Activated CD4-positive, alpha-beta T cell treated with anti-CD3 and anti-CD28 coated beads for 24 hours (primary cell): Measurements from ENCODE around the gene LEO1.
"Not testable (repeated sequence)": the region's sequence is repeated elsewhere in the genome, so short reads cannot be mapped to it uniquely, and the experiment has no call there.

ENCODE experiments used
- DNase-seq, 2 donors: peaks; one replicate each; pipeline ENCODE4 v3.0.0-alpha.2; 2020; ENCODE audit warnings: low read depth in 2 of 2

The LEO1 gene

DNA sequence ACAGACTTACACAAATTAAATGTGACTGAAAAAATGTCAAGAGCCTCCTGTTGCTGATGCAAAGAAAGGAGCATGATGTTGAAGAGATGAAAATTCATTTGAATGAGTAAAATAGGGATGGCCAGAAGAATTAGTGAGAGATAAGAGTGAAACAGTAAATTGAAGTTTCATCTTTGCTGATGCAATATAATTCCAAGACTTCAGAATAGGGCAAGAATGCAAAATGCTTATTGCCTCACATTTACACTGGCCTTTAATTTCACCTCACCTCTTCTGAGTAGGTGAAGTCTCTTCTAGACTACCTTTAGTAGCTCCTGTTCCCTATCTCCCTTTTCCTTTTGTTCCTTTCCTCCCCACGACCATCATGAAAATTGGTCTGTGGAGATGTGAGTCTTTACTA lies 32.1 kb upstream of the LEO1 start:
- DNase-seq, result no peak

DNA sequence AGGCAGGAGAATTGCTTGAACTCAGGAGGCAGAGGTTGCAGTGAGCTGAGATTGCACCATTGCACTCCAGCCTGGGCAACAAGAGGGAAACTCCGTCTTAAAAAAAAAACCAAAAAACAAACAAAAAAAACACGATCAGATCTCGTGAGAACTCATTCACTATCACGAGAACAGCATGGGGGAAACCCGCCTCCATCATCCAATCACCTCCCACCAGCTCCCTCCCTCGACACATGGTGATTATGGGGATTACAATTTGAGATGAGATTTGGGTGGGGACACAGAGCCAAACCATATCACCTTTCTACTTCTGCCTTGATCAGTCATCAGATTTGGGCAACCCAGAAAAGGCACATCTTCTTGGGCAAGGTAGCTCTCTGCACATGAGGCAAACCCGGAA lies 31.5 kb upstream of the LEO1 start:
- DNase-seq, result not testable (repeated sequence)

DNA sequence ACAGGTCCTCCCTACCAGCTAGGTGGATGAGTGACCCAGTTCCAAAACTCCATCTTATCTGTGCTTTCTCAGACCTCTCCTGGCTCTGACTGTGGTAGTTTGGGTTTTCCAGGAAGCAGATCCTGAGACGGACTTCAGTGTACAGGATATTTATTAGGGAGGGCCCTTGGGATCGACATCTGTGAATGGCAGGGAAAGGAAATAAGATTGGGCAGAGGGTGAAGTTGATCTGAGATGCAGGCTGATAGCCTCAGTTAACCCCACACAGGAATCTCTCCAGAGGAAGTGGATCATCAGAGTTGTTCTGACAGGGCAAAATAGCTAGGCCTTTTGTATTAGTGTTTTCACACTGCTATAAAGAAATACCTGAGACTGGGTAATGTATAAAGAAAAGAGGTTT lies 30.8 kb upstream of the LEO1 start:
- DNase-seq, result no peak

DNA sequence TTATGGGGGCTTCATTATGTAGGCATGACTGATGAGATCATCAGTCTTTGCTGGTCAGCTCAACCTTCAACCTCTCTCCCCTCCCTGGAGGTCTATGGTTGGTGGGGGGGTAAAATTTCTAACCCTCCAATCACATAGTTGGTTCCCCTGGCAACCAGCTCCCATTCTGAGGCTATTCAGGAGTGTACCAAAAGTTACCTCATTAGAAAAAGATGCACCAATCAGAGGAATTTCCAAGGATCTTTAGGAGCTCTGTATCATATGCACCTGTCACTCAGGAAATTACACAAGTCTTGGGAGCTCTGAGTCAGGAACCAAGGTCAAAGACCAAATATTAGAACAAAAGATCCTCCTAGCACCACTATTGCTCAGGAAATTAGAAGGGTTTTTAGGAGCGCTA lies 21.4 kb upstream of the LEO1 start:
- DNase-seq, result no peak

DNA sequence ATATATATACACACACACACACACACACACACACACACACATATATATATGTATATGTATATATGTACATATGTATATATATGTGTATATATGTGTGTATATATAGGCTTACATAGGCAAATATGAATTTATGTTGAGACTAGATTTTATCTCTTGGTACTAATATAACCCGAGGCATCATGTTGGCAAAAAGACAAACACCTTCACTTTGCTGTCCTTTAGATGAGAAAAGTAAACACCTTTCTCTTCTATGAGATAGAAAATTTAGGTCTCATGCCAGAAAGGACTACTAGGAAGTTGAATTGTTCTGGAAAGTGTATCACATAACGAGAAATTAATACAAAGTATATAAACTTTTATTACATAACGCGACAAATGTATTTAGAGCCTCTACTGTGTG lies 19.6 kb upstream of the LEO1 start:
- no peak for DNase-seq

DNA sequence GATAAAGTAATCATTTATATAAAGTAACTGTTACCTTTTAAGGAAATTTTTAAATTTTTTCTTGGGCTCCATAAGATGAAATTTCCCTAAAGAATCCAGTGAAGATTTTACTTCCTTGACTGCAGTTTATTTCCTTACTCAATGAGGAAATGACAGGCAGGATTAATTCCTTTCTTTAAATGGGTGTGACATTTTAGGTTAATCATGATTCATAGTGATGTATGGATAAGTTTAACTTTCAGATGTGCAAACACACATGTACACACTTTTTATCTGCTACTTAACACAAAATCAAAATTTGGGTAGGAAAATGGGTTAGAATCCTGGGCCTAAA lies 11.2 kb upstream of the LEO1 start:
- DNase-seq, result no peak

DNA sequence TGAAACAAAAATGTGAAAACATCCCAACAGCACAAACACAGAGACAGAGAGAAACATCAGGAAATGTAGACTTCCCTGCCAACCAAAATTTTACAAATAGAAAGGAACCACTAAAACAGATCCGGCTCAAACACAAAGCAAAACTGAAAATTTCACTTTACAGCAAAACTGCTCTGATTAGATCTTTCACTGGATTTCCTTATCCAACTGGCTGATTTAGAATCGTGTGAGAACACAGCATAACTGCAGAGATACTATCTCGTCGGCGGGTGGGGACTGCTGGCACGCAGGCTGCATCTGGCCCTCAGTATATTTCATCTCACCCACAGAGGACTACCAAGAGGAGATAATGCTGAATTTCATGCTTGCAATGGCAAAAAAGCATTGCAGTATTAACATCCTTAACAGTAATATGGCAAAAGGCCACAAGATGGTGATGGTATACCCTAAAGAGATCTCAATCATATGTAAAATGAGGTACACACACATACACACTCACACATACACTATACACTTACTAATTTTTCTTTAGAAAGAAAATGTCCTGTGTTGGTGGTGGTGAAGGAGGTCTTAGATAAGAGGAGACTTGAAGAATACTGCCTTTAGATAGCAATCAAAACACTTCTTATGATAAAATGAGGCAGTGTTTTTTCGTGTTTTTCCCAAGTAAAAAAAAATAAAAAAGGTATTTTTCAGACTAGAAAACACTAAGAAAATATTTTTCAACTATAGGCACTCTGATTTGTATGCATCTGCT lies 10.6 kb upstream of the LEO1 start:
- peak; percentile 11 to 28 for DNase-seq

DNA sequence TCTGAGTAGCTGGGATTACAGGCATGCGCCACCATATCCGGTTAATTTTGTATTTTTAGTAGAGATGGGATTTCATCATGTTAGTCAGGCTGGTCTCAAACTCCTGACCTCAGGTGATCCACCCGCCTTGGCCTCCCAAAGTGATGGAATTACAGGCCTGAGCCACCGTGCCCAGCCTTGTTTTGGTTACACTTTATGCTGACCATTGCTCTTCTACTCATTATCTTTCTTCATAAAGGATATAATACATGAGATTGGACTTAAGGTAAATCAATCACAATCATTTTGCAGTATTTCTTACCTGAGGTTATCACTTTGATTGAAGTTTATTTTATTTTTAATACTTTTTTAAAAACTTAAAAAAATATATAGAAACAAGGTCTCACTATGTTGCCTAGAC lies 2.2 kb upstream of the LEO1 start:
- DNase-seq, result no peak

DNA sequence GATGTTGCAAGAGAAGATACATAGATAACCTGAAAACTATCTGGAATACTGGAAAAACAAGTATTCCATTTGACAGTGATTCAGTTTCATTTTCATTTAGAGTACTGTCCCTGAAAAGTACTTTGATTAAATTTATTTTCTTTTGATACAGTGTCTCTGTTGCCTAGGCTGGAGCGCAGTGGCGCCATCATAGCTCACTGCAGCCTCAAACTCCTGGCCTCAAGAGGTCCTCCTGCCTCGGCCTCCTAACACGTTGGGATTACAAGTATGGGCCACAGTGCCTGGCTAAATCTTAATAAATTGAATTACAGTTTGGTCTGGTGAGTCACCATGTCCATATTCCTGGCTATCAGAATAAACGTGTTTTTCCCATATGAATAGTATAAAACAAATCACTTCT lies 1.6 kb upstream of the LEO1 start:
- DNase-seq, result no peak

DNA sequence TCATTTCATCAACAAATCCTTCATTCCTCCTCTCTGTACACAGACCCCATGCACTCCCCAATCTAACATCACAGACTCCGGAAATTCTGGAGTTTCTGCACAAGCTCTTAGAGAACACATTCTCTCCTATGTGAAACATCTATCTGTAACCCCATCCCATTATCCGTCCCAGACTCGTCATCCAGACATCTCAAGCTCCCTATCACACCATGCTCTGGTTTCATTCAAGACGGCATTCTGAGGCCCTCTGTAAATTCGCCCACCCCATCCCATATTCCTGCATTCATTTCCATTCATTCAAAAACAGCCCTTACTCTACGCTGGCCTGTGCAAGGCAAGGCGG lies 575 bp downstream of the LEO1 start:
- no peak for DNase-seq

DNA sequence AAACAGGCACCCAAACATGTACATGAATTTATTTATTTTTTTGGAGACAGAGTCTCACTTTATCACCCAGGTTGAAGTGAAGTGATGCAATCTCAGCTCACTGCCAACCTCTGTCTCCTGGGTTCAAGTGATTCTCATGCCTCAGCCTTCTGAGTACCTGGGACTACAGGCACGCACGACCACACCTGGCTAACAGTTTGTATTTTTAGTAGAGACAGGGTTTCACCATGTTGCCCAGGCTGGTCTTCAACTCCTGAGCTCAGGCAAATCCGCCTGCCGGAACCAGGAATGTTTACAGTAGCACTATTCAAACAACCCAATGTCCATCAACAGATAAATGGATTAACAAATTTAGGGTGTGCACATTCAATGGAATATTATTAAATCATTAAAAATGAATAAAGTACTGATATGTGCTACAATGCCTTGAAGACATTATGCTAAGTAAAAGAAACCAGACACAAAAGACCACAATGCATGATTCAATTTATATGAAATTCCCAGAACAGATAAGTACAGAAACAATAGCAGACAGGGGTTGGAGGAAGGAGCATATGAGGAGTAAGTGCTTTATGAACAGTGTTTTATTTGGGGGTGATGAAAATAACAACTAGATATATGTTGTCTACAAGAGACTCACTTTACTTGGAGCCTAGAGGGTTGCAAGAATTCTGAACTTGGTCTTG lies 1.3 kb downstream of the LEO1 start:
- DNase-seq, result no peak

DNA sequence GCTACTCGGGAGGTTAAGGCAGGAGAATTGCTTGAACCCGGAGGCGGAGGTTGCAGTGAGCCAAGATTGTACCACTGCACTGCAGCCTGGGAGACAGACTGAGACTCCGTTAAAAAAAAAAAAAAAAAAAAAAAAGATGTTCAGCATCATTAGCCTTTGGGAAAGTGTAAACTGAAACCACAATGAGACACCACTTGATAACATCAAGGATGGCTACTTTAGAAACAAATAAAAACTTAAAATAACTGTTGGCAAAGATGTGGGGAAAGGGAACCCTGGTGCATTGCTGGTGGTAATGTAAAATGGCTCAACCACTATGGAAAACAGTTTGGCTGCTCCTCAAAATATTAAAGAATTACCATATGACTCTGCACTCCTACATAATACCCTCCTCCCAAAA lies 1.9 kb downstream of the LEO1 start:
- DNase-seq, result no peak

DNA sequence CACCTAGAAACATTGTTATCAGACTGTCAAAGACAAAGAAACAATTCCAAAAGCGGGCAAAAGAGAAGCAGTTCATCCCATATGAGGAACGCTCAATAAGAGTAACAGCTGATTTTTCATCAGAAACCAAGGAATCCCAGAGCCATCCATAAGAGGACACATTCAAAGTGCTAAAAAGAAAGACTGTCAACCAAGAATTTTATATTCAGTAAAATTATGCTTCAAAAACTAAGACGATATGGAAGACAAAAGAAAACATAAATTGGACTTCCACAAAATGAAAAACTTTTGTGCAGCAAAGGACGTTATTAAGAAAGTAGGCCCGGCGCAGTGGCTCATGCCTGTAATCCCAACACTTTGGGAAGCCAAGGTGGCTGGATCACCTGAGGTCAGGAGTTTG lies 4.0 kb downstream of the LEO1 start:
- DNase-seq, result no peak

DNA sequence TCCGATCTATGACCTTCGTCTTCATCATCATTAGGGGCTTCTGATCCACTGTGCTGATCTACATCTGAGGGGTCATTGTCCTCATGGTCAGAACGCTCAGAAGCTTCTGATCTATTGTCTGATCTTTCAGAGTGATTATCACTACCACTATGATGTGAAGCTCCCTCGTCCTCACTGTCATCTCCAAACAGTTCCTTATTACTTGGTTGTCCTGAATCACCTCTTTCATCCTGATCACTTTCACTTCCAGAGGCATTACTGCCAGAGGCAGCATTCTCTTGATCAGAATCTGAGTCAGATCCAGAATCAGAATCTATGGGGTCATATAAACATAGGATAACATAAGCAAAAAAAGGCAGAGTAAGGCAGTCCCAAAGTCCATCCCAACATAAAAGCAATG lies 5.4 kb downstream of the LEO1 start:
- no peak for DNase-seq

DNA sequence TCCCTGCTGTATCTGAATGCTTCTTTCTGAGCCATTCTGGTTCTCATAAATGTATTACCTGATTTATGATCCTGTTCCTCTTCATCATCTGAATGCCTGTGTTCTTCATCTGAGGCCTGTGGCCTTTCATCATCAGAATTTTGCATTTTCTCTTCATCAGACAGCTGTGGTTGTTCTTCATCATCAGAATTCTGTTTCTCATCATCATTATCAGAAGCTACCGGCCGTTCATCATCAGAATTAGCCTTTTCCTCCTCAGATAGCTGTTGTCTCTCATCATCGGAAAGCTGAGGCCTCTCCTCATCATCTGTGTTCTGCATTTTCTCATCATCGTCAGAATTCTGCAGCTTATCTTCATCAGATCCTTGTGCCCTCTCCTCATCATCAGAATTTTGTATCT lies 5.9 kb downstream of the LEO1 start:
- DNase-seq, result no peak

DNA sequence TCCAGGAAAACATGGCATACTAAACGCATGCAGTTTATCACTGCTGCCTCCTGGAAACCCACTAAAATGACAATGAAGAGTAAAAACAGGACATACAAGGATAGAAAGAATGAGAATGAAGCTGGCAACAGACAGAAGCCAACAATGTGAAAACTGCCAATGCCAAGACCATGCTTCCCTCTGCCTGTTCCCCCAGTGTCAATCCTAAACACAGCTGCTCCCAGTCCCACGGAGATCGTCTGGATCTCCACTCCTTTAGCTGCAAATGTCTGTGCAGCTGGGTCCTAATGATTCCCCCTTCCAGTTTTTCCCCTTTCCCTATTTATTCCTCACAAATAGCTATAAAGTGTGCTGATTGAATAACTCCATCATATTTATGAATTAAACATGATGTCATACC lies 16.1 kb downstream of the LEO1 start:
- no peak for DNase-seq

DNA sequence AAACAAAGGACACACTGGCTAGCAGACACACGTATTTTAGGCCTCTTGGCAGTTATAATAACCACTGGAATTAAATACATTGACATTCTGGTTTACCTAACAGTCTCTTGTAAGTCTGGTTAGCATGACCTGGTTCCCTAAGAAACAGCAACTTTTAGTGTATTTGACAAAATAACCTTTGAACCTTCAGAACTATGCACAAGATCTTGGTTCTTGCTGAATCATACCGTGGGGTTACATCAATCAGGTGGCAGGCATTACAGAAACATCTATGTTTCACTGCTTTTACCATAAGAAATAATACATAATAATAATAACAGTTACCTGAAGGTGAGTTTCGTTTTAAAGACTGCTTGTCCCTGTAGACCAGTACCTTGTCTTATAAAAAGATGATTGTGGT lies 18.8 kb downstream of the LEO1 start:
- DNase-seq, result no peak

DNA sequence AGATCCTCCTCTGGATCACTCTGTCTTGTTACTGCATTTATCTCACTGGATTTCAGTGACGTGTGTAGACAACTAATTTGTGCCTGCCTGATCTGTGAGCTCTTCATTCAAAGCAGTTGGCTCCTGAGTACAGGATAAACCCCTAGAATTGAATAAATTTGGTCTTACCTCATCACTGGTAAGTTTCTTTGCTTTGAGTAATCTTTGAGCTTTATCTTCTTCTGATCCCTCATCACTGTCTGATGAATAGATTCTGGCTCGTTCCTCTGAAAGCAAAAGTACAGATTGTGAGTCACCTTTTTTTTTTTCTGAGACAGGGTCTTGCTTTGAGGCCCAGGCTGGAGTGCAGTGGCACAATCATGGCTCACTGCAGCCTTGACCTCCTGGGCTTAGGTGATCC lies 24.5 kb downstream of the LEO1 start:
- DNase-seq, result no peak

DNA sequence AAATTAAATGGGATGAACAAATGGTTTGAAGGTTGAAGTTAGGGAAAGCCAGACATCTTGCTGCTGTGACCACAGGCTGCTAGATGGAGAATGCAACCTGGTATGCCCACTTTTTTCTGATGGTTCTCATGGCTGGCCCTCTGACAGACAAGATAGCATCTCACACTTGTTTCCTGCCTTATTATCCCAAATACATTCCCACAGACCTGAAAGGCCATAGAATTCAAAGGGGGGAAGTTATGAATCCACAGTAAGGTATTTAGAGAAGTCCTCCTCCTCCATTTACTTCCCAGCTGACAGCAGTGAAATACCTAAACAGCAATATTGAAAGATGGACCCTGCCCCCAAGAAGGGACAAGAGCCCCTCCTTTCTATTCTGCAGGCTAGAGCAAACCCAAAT lies 32.4 kb downstream of the LEO1 start:
- no peak for DNase-seq

DNA sequence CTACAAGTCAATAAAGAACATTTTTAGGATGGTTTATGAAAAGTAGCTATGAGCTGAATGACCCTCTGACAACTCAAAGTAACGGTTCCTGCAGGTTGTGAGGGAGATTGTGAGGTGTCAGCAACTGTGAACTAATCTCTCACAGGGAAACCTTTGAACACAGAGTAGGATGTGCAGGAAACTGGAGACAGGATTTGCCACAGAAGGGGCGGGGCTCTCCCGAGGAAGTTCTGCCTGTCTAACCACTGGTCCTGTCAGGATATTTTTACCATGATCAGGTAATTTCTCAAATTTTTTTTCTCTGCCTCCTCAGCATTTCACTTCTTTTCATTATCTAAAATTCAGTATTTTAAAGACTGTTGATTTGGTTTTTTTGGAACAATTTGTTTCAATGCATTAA lies 33.3 kb downstream of the LEO1 start:
- DNase-seq, result no peak

DNA sequence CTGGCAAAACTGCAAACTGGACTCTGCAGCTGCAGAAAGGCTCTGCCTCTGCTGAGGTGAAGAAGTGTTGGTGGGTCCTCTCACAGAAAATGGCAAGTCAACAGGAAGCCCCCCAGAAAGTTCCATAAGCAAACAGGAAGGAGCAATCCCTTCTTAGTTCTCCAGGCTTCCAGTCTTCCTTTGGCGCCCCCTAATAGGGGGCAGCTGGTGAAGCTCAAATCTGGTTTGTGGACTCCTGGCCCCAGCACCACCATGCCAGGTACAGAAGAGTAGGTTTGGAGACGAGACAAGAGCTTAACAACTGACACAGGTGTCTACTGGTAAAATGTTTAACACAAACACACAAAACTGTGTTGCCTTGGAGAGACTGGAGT lies 35.5 kb downstream of the LEO1 start:
- DNase-seq, result no peak

DNA sequence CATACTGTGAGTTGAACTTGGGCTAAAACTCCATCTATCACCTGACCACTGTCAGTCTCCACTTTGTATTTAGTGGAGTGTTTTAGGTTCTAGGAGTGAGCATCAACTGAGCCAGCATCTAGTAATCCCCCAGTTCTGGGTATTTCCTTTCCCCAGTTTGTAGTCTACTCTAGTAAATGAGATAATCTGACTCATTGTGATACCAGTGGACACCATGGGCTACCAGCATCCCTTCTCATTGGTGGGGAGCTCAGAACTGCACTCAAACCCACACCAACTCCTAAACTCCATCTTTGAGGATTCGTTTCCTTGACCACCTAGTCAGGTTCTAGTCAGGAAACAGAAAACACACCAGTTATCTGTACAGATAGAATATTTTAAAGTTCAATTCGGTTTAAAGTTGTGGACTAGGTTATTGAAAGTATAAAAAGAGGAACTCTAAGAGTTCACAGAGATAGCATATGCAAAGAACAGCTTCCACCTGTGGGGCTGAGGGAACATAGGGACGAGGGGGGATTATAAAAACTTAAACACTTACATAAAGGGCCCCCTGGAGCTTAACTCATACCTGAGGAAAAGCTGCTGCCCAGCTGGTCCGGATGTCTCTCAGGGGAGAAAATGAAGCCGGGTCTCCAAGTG lies 36.0 kb downstream of the LEO1 start:
- DNase-seq, result no peak

DNA sequence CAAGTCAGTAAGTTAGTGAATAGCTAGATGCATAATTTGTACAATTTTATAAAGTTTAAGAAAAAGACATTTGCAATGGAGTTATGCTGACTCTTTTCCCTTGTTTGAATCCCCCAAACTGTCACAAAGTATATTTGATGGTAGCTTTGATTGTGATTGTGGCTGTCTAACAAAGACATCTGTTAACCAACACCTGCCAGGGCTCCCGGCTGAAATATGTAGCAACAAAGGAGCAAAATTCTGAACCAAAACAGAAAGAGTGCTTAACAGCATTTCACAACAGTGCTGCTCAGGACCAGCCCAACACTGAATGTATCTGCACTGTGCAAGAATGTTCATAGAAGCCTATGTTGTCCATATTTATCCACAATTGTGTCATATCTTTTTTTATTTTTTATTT lies 39.4 kb downstream of the LEO1 start:
- no peak for DNase-seq

DNA sequence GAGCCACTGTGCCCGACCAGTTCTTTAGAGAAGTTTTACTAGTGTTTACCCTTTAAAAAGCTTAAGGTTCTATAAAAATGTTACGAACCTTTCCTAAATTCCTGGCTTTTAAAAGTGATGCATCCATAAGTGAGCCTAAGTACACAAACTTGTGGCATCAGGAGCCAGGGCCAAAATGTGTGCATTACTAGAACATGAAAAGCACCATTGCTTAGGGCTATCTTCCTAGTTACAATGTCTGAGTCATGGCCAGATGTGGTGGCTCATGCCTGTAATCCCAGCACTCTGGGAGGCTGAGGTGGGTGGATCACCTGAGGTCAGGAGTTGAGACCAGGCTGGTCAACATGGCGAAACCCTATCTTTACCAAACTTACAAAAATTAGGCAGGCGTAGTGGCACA lies 39.9 kb downstream of the LEO1 start:
- DNase-seq, result no peak
